HG03342 (cell line): ENCODE results near the gene PIGC.

ENCODE experiments used
- ATAC-seq: cut with Tn5 transposase; IDR thresholded peaks from one replicate; pipeline ENCODE4 v1.9.1; 2021; ENCODE audit warnings: mild to moderate bottlenecking, moderate library complexity; ENCODE audit not compliant: unreplicated experiment

PIGC gene

GRCh38 chr1:172400722-172401105 lies 43.2 kb downstream of the PIGC start:
- no peak for ATAC-seq

- ATAC-seq: no peak
Measured at GRCh38 chr1:172399756-172400721, 43.8 kb downstream of the PIGC start.

GRCh38 chr1:172398970-172399755 lies 44.7 kb downstream of the PIGC start:
- no peak for ATAC-seq

GRCh38 chr1:172398193-172398592 lies 45.7 kb downstream of the PIGC start:
- no peak for ATAC-seq

- ATAC-seq: no peak
Measured at GRCh38 chr1:172397633-172398032, 46.2 kb downstream of the PIGC start.

- ATAC-seq: no peak
Measured at GRCh38 chr1:172397221-172397620, 46.6 kb downstream of the PIGC start.

GRCh38 chr1:172395576-172395975 lies 48.3 kb downstream of the PIGC start:
- ATAC-seq: no peak

- ATAC-seq: no peak
Measured at GRCh38 chr1:172394811-172395210, 49.1 kb downstream of the PIGC start.

GRCh38 chr1:172394141-172394751 lies 49.6 kb downstream of the PIGC start:
- ATAC-seq: peak; percentile 72

GRCh38 chr1:172393354-172393753 lies 50.5 kb downstream of the PIGC start:
- no peak for ATAC-seq

- ATAC-seq: no peak
Measured at GRCh38 chr1:172391976-172392375, 51.9 kb downstream of the PIGC start.
